Esophagus squamous epithelium (tissue), 4 donors: ENCODE results near the gene B4GALNT4.

Experiments used
- POLR2A ChIP-seq, 4 donors: fragments of 450-650 bp; IDR thresholded peaks; one replicate each; pipeline ENCODE4 v1.6.1; 2017; ENCODE audit warnings: antibody characterized with exemption in 4 of 4, mild to moderate bottlenecking in 4 of 4, moderate library complexity in 3 of 4
- TF ChIP-seq, protein P1 (sequence below), 6 experiments: fragments of 450-650 bp in 4 of 6; fragments of 200-600 bp in 2 of 6; sonication (generic) in 2 of 6; IDR thresholded peaks; one replicate each; pipeline ENCODE4 v1.5.1; 2016 to 2019; ENCODE audit warnings: antibody characterized with exemption in 6 of 6, mild to moderate bottlenecking in 4 of 6, moderate library complexity in 4 of 6

DNA sequence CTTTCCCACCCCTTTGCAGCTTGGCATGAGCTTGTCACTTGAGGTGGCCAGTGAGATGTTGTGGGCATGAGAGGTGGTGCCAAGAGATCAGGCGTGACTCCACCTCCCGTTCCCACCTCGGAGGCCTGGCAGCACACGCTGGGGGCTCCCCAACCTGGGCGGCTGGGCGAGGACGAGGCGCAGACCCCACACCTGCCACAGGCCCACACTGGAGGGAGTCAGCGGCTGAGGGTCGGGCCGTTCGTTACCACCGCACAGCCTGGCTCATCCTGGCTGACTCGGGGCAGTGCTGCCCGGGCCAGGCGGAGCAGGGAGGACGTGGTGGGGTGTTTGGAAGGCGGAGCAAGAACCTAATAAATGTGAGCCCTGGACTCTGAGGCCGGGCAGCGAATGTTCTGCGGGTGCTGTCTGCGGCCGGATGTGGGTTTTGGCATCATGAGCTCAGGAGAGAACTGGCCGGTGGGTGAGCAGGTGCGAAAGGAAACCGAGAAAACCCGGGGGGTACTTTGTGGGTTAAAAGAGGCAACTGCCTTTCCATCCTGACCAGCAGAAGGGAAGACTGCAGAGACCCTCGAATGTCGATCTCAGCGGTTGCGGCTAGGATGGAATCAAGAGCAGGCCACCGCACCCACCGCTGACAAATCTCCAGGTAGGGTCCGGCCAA, 38.5 kb upstream of the B4GALNT4 start:
- TF ChIP-seq, protein P1, sequence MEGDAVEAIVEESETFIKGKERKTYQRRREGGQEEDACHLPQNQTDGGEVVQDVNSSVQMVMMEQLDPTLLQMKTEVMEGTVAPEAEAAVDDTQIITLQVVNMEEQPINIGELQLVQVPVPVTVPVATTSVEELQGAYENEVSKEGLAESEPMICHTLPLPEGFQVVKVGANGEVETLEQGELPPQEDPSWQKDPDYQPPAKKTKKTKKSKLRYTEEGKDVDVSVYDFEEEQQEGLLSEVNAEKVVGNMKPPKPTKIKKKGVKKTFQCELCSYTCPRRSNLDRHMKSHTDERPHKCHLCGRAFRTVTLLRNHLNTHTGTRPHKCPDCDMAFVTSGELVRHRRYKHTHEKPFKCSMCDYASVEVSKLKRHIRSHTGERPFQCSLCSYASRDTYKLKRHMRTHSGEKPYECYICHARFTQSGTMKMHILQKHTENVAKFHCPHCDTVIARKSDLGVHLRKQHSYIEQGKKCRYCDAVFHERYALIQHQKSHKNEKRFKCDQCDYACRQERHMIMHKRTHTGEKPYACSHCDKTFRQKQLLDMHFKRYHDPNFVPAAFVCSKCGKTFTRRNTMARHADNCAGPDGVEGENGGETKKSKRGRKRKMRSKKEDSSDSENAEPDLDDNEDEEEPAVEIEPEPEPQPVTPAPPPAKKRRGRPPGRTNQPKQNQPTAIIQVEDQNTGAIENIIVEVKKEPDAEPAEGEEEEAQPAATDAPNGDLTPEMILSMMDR (IDR thresholded peaks at IDR 0.05): no peak
- no peak for TF ChIP-seq POLR2A (IDR thresholded peaks at IDR 0.05)
